Activated CD4-positive, alpha-beta T cell treated with anti-CD3 and anti-CD28 coated beads, Interleukin-2, amount 10 ng/mL, durations not matched to agents 24 days and 14 days (primary cell): ENCODE measurements around the gene KRTAP13-4. TPM values are rescaled to one million over a fixed set of nuclear protein-coding genes. Genes with fewer than 3 reads are reported as not detected.

Experiments used
- DNase-seq: peaks from one replicate; pipeline ENCODE4 v3.0.0; 2022
- H3K27ac Mint-ChIP-seq: one replicate; pipeline ENCODE4 v1.8.0; 2022; ENCODE audit warnings: mild to moderate bottlenecking, mixed read lengths
- H3K27me3 Mint-ChIP-seq: one replicate; pipeline ENCODE4 v1.8.0; 2022; ENCODE audit warnings: mixed read lengths
- H3K36me3 Mint-ChIP-seq: one replicate; pipeline ENCODE4 v1.8.0; 2022; ENCODE audit warnings: low read depth, mild to moderate bottlenecking, mixed read lengths
- H3K4me1 Mint-ChIP-seq: one replicate; pipeline ENCODE4 v1.8.0; 2021; ENCODE audit warnings: mixed read lengths
- H3K4me3 Mint-ChIP-seq: one replicate; pipeline ENCODE4 v1.8.0; 2022; ENCODE audit warnings: mild to moderate bottlenecking, moderate library complexity, mixed read lengths
- H3K9me3 Mint-ChIP-seq: one replicate; pipeline ENCODE4 v1.8.0; 2021; ENCODE audit warnings: mixed read lengths
- intact Hi-C: fragments of 100-400 bp; cut with micrococcal nuclease; formaldehyde crosslinking; loops from one replicate; pipeline ENCODE4 v1.15.1; 2023
- total RNA-seq: library from RNA; stranded (reverse); gene quantifications from 2 replicates; pipeline ENCODE4 v1.2.3, GENCODE V29; 2022

KRTAP13-4 gene
- total RNA-seq, result not detected in 2 replicates

GRCh38 chr21:30430170-30430655 is at the start of gene KRTAP13-4:
Gene KRTAP13-4 (plus strand): TSS chr21:30430220. CDS start chr21:30430276, 56 bp downstream.
- no peaks in the 10 kb centered on the region for H3K9me3 Mint-ChIP-seq
- intact Hi-C loops, result no loop called here
- DNase-seq, result no peak
- H3K4me1 Mint-ChIP-seq, result no peaks in the 10 kb centered on the region
- H3K36me3 Mint-ChIP-seq, result no peaks in the 10 kb centered on the region
- peaks cover 3% of the 10 kb centered on the region for H3K27me3 Mint-ChIP-seq
- H3K27ac Mint-ChIP-seq, result no peak within 1 kb of the TSS
- no peak within 1 kb of the TSS for H3K4me3 Mint-ChIP-seq

DNA sequence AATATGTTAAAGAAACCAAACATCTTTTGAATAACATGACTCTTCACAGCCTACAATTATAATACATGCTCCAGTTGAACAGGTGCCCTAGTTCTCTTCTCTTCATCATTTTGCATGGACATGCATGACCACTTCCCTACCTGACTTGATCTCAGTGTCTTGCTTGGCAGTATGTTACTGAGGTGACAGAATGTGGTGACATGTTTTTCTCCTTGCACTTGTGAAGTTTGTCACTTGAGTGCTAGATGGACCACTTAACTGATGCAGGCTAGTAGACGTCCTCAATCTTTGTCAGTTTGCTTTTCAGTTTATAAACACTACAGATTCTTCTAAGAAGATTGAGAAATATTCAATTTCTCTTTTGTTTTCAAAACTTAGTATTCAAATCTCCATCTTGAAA is 47.8 kb upstream of the KRTAP13-4 start:
- Mint-ChIP-seq H3K4me1 (no peaks in the 10 kb centered on the region), H3K27me3 (no peaks in the 10 kb centered on the region), H3K36me3 (no peaks in the 10 kb centered on the region), H3K9me3 (no peaks in the 10 kb centered on the region), H3K27ac (no peak overlapping the region), H3K4me3 (no peak overlapping the region)
- intact Hi-C loops, result no loop called here
- DNase-seq, result no peak

GRCh38 chr21:30391492-30392025 is 38.5 kb upstream of the KRTAP13-4 start:
- no peak overlapping the region for H3K27ac Mint-ChIP-seq
- no peaks in the 10 kb centered on the region for H3K4me1 Mint-ChIP-seq
- H3K27me3 Mint-ChIP-seq, result no peaks in the 10 kb centered on the region
- no peaks in the 10 kb centered on the region for H3K36me3 Mint-ChIP-seq
- intact Hi-C loops, result no loop called here
- no peak for DNase-seq
- no peaks in the 10 kb centered on the region for H3K9me3 Mint-ChIP-seq
- no peak overlapping the region for H3K4me3 Mint-ChIP-seq

- no peaks in the 10 kb centered on the region for H3K4me1 Mint-ChIP-seq
- H3K27me3 Mint-ChIP-seq, result no peaks in the 10 kb centered on the region
- no peak within 1 kb of the TSS for H3K27ac Mint-ChIP-seq
- intact Hi-C loops, result no loop called here
- DNase-seq, result no peak
- H3K36me3 Mint-ChIP-seq, result no peaks in the 10 kb centered on the region
- no peaks in the 10 kb centered on the region for H3K9me3 Mint-ChIP-seq
- H3K4me3 Mint-ChIP-seq, result no peak within 1 kb of the TSS
Observed at GRCh38 chr21:30395731-30396130, 34.3 kb upstream of the KRTAP13-4 start, which contains the start of gene KRTAP13-1. Gene KRTAP13-1 (plus strand): TSS chr21:30396031. CDS start chr21:30396087, 56 bp downstream.

- Mint-ChIP-seq H3K36me3 (no peaks in the 10 kb centered on the region), H3K27ac (no peak overlapping the region), H3K27me3 (peaks cover 3% of the 10 kb centered on the region), H3K4me1 (peaks cover 3% of the 10 kb centered on the region), H3K4me3 (peak overlapping the region; percentile 58), H3K9me3 (no peaks in the 10 kb centered on the region)
- peak; percentile 69 for DNase-seq
- intact Hi-C loops, result no loop called here
Observed at GRCh38 chr21:30408782-30409494, 21.1 kb upstream of the KRTAP13-4 start.

GRCh38 chr21:30415993-30416392 is 14.0 kb upstream of the KRTAP13-4 start:
- Mint-ChIP-seq H3K27me3 (no peaks in the 10 kb centered on the region), H3K9me3 (peaks cover 3% of the 10 kb centered on the region)
- intact Hi-C loops, result no loop called here

GRCh38 chr21:30425826-30426225 is 4.2 kb upstream of the KRTAP13-4 start, which contains the start of gene KRTAP13-3:
Gene KRTAP13-3 (minus strand): TSS chr21:30425926. CDS start chr21:30425912, 14 bp downstream.
- intact Hi-C loops, result no loop called here
- no peaks in the 10 kb centered on the region for H3K27me3 Mint-ChIP-seq
- H3K27ac Mint-ChIP-seq, result no peak within 1 kb of the TSS
- H3K9me3 Mint-ChIP-seq, result no peaks in the 10 kb centered on the region
- no peak within 1 kb of the TSS for H3K4me3 Mint-ChIP-seq
- H3K36me3 Mint-ChIP-seq, result no peaks in the 10 kb centered on the region
- DNase-seq, result no peak
- H3K4me1 Mint-ChIP-seq, result no peaks in the 10 kb centered on the region

More at GRCh38 chr21:30415993-30416392, 14.0 kb upstream of the KRTAP13-4 start:
- Mint-ChIP-seq H3K4me3 (no peak overlapping the region), H3K27ac (no peak overlapping the region), H3K36me3 (no peaks in the 10 kb centered on the region), H3K4me1 (no peaks in the 10 kb centered on the region)
- no peak for DNase-seq

- Mint-ChIP-seq H3K36me3 (no peaks in the 10 kb centered on the region), H3K4me1 (no peaks in the 10 kb centered on the region), H3K27me3 (no peaks in the 10 kb centered on the region), H3K4me3 (no peak overlapping the region), H3K27ac (no peak overlapping the region), H3K9me3 (no peaks in the 10 kb centered on the region)
- intact Hi-C loops, result no loop called here
- no peak for DNase-seq
Observed at GRCh38 chr21:30426731-30427130, 3.3 kb upstream of the KRTAP13-4 start.

DNA sequence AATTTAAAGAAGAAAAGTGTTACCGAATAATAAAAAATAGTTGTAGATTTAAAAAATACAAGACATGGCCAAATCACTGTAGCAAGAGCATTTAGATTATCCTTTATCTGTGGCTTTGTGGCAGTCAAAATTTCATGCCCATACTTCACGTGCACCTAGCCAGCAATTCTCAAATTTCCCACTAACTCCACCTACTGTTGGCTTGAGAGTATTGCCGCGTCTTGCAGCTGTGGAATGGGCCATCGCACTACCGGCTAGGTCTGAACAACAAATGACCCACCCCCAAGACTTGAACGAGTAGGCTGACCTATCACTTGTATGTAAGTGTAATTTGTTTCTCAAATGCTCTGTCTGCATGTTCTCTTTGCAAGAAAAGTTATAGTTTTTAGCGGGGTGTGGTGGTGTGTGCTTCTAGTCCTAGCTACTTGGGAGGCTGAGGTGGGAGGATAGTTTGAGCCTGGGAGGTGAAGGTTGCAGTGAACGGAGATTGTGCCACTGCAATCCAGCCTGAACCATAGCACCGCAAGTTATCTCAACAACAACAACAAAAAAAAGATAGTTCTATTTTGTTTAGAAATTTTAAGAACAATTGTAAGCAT is 4.1 kb downstream of the KRTAP13-4 start:
- intact Hi-C loops, result no loop called here
- Mint-ChIP-seq H3K4me1 (no peaks in the 10 kb centered on the region), H3K36me3 (no peaks in the 10 kb centered on the region), H3K4me3 (no peak overlapping the region), H3K27me3 (peaks cover 3% of the 10 kb centered on the region), H3K9me3 (no peaks in the 10 kb centered on the region), H3K27ac (no peak overlapping the region)
- peak; percentile 71 for DNase-seq

DNA sequence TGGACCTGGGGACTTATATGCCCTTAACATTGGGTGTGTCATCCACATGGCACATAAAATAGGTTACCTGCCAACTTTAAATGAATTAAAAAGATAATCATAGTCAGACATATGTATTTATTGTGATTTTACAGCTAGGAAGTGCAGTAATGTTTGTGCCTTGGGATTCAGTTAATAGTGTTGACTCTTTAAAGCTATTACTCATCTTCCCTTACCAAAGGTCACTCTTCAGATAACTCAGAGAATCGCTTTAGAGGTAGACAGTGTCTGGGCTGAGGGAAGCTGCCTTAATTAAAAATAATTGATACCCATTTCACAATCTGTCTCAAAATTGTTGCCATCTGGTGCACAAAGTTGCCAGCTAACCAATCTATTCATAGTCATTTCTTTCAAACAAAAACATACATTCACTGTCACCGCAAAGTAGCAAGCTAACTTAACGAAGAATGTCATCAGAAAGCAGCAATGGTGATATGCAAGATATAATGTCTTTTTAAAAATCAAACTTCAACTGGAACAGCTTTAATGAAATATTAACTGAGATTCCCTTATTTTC is 7.1 kb downstream of the KRTAP13-4 start:
- H3K27me3 Mint-ChIP-seq, result peaks cover 3% of the 10 kb centered on the region
- H3K36me3 Mint-ChIP-seq, result no peaks in the 10 kb centered on the region
- DNase-seq, result no peak
- intact Hi-C loops, result no loop called here
- H3K27ac Mint-ChIP-seq, result no peak overlapping the region
- H3K9me3 Mint-ChIP-seq, result no peaks in the 10 kb centered on the region
- H3K4me1 Mint-ChIP-seq, result no peaks in the 10 kb centered on the region
- H3K4me3 Mint-ChIP-seq, result no peak overlapping the region

DNA sequence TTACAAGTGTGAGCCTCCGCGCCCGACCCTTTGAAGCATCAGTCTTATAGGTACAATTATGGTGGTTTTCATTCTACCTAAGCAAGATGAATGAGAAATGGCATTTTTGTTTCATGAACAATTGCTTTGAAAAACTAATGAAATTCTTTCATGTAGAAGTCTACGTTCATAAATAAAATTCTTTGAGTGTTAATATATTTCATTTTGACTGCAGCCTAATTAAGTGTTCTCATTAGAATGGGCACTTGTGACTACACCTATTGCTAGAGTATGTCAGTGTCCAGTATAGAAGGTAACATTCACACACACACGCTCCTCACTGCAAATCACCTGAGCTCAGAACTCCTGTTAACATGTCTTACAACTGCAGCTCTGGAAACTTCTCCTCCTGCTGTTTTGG is 10.0 kb downstream of the KRTAP13-4 start, which contains the start of gene KRTAP15-1:
Gene KRTAP15-1 (plus strand): TSS at position 301 of the 400 bp plus-strand sequence. CDS start 53 bp downstream, at position 354.
- H3K27me3 Mint-ChIP-seq, result no peaks in the 10 kb centered on the region
- H3K4me1 Mint-ChIP-seq, result no peaks in the 10 kb centered on the region
- H3K9me3 Mint-ChIP-seq, result no peaks in the 10 kb centered on the region
- no peak within 1 kb of the TSS for H3K27ac Mint-ChIP-seq
- H3K36me3 Mint-ChIP-seq, result no peaks in the 10 kb centered on the region
- no peak for DNase-seq
- no peak within 1 kb of the TSS for H3K4me3 Mint-ChIP-seq
- intact Hi-C loops, result no loop called here

- Mint-ChIP-seq H3K4me1 (peaks cover 5% of the 10 kb centered on the region), H3K27ac (no peak overlapping the region), H3K27me3 (peaks cover 2% of the 10 kb centered on the region), H3K4me3 (no peak overlapping the region), H3K9me3 (no peaks in the 10 kb centered on the region), H3K36me3 (no peaks in the 10 kb centered on the region)
- no peak for DNase-seq
- intact Hi-C loops, result no loop called here
Observed at GRCh38 chr21:30443226-30443625, 13.2 kb downstream of the KRTAP13-4 start.

DNA sequence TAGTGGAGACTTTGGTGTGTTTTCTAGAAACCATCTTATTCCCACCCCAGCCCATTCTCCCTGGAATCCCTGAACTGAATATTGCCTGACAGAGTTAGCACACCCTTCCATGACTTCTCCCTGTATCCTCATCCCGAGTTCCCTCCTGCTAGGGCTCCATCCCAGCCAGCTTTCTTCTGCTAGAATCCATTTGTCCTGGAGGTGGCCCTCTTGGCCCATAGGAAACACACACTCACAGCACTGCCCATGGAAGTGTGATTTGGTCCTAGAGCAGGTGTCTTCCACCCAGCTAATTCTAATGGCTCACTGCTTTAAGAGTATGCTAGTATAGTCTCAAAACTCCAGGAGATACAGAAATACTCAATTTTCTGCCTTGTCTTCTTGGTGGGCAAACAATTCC is 14.2 kb downstream of the KRTAP13-4 start:
- H3K9me3 Mint-ChIP-seq, result no peaks in the 10 kb centered on the region
- no peak overlapping the region for H3K4me3 Mint-ChIP-seq
- no peaks in the 10 kb centered on the region for H3K36me3 Mint-ChIP-seq
- H3K27ac Mint-ChIP-seq, result no peak overlapping the region
- peaks cover 2% of the 10 kb centered on the region for H3K27me3 Mint-ChIP-seq
- intact Hi-C loops, result no loop called here
- H3K4me1 Mint-ChIP-seq, result peaks cover 5% of the 10 kb centered on the region
- DNase-seq, result no peak

DNA sequence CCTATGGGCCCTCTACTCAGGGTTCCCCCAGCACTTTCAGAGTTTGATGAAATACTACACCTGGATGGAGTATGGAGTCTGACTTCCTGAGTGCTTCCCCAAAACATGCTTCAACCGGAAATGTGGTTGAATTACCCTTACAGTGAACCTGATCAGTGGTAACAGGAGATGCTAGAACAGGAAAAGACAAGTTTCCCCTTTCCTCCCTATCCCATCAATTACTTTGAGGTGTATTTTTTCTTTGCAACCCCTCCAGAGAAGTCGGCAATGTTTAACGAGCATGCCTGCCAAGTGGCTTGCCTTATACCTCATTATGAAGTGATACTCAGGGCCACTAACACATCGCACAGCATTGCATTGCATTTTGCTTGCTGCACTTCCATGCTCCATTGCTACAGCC is 17.0 kb downstream of the KRTAP13-4 start:
- H3K27me3 Mint-ChIP-seq, result peaks cover 2% of the 10 kb centered on the region
- peaks cover 5% of the 10 kb centered on the region for H3K4me1 Mint-ChIP-seq
- DNase-seq, result no peak
- no peaks in the 10 kb centered on the region for H3K9me3 Mint-ChIP-seq
- no peak overlapping the region for H3K4me3 Mint-ChIP-seq
- no peaks in the 10 kb centered on the region for H3K36me3 Mint-ChIP-seq
- H3K27ac Mint-ChIP-seq, result no peak overlapping the region
- intact Hi-C loops, result no loop called here
